Activated CD4-positive, alpha-beta T cell treated with anti-CD3 and anti-CD28 coated beads, Interleukin-2, amount 10 ng/mL, durations not matched to agents 7 days and 5 days (primary cell): Measurements from ENCODE around the gene EIF5. TPM values are rescaled to one million over a fixed set of nuclear protein-coding genes. Genes with fewer than 3 reads are reported as not detected.

Experiments
- CTCF ChIA-PET: fragments of 350-600 bp; sonication (Branson Sonifier 250); formaldehyde crosslinking; loops from one replicate; lab custom pipeline; 2021; ENCODE audit warnings: antibody characterized with exemption; lab: Charles Lee
- POLR2A ChIA-PET: fragments of 350-600 bp; sonication (Branson Sonifier 250); formaldehyde crosslinking; loops from one replicate; lab custom pipeline; 2021; ENCODE audit warnings: antibody characterized with exemption; lab: Charles Lee
- DNase-seq: peaks from one replicate; pipeline ENCODE4 v3.0.0-alpha.2; 2020
- H3K27ac Mint-ChIP-seq: one replicate; pipeline ENCODE4 v1.8.0; 2021; ENCODE audit warnings: mild to moderate bottlenecking, moderate library complexity, mixed read lengths
- H3K27me3 Mint-ChIP-seq: one replicate; pipeline ENCODE4 v1.8.0; 2021; ENCODE audit warnings: mixed read lengths
- H3K36me3 Mint-ChIP-seq: one replicate; pipeline ENCODE4 v1.8.0; 2021; ENCODE audit warnings: low read depth, mixed read lengths
- H3K4me1 Mint-ChIP-seq: one replicate; pipeline ENCODE4 v1.8.0; 2021; ENCODE audit warnings: mixed read lengths
- H3K4me3 Mint-ChIP-seq: one replicate; pipeline ENCODE4 v1.8.0; 2021; ENCODE audit warnings: mild to moderate bottlenecking, moderate library complexity, mixed read lengths
- H3K9me3 Mint-ChIP-seq: one replicate; pipeline ENCODE4 v1.8.0; 2021; ENCODE audit warnings: mixed read lengths
- total RNA-seq, 2 experiments: library from RNA; stranded (reverse); gene quantifications; one replicate each; pipeline ENCODE4 v1.2.3, GENCODE V29; 2021

Gene EIF5
- 100 to 1,000 TPM; 176 to 179 TPM for total RNA-seq

DNA sequence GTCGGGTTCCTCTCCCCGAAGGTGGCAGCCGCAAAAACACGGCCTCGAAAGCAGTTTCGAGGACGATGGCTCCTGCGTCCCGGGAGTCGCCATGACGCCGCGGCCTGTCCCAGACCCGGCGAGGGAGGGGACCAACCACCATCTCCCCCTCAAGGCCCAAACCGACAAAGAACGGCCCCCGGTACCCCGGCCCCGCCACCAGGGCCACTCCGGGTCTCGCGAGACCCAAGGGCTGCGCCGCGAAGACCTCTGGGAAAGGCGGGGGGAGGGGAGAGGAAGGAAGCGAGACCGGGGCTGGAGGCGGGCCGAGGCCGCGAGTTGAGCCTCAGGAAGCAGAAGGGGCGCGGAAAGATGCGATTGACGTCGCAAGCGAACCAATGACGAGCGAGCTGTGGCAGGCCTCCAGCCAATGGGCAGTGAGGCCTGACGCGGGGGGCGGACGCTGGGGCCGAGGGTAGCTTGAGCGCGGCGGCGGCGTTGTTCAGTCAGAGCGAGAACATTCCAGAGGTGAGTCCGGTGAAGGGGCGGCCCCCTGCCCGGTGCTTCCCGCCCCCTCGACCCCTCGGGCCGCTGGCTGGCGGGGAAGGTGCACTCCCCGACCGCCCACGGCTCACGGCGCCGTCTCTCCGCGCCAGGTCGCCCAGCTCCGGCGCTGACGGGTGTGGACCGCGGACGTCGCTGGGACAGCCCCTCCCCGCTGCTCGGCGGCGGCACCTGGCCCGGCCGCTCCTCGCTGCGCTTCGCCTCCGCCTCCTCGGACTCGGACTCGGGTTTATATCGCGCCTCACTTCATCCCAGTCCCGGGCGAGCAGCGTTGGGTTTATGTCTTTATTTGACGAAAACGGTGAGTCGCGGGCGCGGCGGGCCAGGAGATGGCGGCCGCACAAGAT, at the start of gene EIF5:
Gene EIF5 (plus strand): TSS at position 484 of the 890 bp plus-strand sequence. CDS start 1,624 bp downstream, outside the sequence.
- ChIA-PET CTCF (interaction anchor here (0.8 to 1.2 kb wide), 4 partner anchors 34 to 56 kb away, joined by 3 to 4 read pairs (median 4); no protein-coding TSS in a partner anchor), POLR2A (interaction anchor here (0.6 to 0.7 kb wide), 3 partner anchors 12 to 1382 kb away, joined by 3 to 5 read pairs (median 3); no protein-coding TSS in a partner anchor)
- H3K9me3 Mint-ChIP-seq = no peaks in the 10 kb centered on the region
- no peaks in the 10 kb centered on the region for H3K27me3 Mint-ChIP-seq
- peak; percentile 99 for DNase-seq
- H3K36me3 Mint-ChIP-seq = peaks cover 42% of the 10 kb centered on the region
- peaks cover 45% of the 10 kb centered on the region for H3K4me1 Mint-ChIP-seq
- H3K4me3 Mint-ChIP-seq = peak within 1 kb of the TSS; percentile 88
- peak within 1 kb of the TSS; percentile 94 for H3K27ac Mint-ChIP-seq

DNA sequence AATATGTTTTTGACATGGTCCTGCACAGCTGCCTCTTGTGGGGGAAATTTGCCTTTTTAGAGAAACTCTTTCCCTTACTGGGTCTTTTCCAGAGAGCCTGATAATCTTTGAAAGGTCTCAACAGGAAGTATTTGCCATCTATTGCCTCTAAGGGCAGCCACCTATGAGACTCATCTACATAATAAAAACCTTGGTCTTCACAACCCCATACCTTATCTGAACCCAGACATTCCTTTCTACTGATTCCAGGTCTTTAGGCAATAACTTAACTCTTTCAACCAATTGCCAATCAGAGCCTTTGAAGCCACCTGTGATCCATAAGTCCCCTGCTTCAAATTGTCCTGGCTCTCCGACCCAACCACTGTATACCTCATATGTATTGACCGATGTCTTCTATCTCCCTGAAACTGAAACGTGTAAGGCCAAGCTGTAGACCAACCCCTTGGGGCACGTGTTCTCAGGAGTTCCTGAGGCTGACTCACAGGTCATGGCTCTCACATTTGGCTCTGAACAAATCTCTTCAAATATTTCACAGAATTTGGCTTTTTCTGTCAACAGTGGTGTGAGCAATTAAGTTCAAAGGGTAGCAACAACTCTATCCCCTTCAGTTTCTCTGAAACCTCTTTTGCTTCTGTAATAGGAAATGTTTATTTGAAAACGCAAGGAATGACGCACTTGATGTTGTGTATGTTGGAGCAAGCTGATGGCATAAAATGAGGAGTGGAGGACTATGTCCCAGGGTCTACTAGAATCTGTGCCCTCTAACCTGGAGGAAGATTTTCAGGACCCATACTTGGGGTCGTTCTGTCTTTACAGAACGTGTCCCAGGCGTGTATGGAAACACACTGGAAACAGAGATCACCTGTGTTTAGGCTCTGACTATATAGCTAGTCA, 49.2 kb upstream of the EIF5 start:
- H3K9me3 Mint-ChIP-seq = no peaks in the 10 kb centered on the region
- DNase-seq = no peak
- no peaks in the 10 kb centered on the region for H3K4me1 Mint-ChIP-seq
- ChIA-PET CTCF (interaction anchor here (0.6 to 1.2 kb wide), 2 partner anchors 9 to 17 kb away, joined by 3 to 4 read pairs; no protein-coding TSS in a partner anchor), POLR2A (no interaction called here)
- H3K4me3 Mint-ChIP-seq = no peak overlapping the region
- H3K27ac Mint-ChIP-seq = no peak overlapping the region
- H3K27me3 Mint-ChIP-seq = peaks cover 46% of the 10 kb centered on the region
- H3K36me3 Mint-ChIP-seq = no peaks in the 10 kb centered on the region

DNA sequence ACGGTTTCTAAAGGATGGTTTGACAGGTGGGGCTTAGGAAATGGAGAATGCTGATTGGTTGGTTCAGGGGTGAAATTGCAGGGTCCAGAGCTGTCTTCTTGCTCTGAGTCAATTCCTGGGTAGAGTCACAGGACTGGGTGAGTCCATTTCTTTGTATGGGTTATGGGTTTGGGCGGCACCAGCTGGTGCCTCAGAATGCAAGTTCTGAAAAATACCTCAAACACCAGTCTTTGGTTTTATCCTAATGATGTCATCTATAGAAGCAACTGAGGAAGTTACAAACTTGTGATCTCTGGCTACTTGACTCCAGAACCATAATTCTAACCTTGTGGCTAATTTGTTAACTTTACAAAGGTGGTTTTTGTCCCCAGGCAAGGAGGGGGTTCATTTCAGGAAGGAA, 47.6 kb upstream of the EIF5 start:
- H3K4me3 Mint-ChIP-seq = no peak overlapping the region
- CTCF ChIA-PET = no interaction called here

DNA sequence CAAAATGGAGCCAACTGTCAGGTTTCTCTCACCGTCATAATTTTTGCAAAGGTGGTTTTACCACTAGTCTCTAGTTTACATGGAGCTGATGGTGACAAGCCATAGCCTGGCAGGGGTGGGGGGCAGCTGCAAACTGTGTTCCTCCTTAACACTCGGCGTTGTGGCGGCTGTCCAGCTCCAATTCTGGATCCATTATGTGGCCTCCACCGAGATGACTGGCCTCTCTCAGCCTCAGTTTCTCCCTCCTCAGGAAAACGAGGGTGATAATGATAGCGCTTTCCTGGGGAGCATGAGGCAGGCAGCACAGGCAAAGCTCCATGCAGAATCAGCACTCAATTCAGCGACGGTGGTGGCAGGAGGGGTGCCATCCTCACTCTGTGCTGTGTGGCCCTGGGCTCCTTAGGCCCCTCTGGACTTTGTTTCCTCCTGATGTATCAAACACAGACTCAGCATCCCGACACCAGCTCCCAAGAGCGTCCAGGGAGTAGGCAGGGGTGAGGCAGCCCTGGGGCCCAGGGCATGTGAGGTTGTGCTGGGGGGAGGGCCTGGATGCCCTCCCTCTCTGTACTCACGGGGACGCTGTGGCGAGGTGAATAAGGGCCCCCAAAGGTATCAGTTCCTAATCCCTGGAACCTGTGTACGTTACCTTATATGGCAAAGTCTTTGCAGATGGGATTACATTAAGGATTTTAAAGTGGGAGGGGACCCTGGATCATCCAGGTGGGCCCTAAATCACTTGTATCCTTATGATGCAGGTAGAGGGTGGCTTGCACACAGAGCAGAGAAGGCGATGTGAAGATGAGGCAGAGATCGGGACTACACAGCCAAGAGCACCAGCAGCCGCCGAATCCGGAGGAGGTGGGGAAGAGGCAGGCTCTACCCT, 46.8 kb upstream of the EIF5 start:
- no peaks in the 10 kb centered on the region for H3K9me3 Mint-ChIP-seq
- no peaks in the 10 kb centered on the region for H3K4me1 Mint-ChIP-seq
- no peaks in the 10 kb centered on the region for H3K36me3 Mint-ChIP-seq
- peaks cover 31% of the 10 kb centered on the region for H3K27me3 Mint-ChIP-seq
- no peak overlapping the region for H3K27ac Mint-ChIP-seq
- no peak overlapping the region for H3K4me3 Mint-ChIP-seq
- POLR2A ChIA-PET = no interaction called here
- CTCF ChIA-PET = interaction anchor here (0.6 kb wide), 1 partner anchor 841 kb away, joined by 3 read pairs; no protein-coding TSS in a partner anchor
- DNase-seq = no peak

More for the DNA sequence above, 47.6 kb upstream of the EIF5 start:
- Mint-ChIP-seq H3K27ac (no peak overlapping the region), H3K27me3 (peaks cover 38% of the 10 kb centered on the region), H3K36me3 (no peaks in the 10 kb centered on the region), H3K9me3 (no peaks in the 10 kb centered on the region), H3K4me1 (no peaks in the 10 kb centered on the region)
- POLR2A ChIA-PET = no interaction called here
- no peak for DNase-seq

DNA sequence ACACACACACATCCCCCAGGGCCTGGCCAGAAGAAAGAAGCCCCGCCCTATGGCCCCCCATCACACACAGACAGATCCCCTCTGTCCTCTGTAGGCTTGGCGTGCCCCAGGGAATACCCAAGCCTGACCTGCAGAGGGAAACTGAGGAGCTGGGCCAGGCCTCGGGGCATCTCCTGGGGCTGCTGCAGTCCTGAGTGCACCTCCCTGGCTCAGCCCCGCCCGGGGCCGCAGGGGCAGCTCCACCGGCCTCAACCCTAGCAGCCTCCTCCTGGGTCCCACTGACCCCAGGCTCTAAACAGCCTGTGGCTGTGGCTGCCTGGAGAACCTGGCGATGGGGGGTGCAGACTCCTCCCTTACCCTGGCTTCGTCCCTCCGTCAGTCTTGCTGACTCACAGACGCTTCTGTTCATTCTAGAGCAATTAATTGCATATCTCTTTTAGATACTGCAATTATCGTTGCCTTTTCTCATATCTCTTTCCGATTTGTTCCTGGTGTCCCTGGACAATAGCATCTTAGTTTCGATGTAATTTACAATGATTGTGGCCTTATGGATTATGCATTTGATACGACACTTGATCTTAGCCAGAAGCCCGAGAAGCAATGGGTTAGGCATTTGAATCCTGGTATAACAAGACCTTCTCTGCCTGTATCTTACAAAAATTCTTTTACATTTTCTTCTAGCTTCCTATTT, 45.8 kb upstream of the EIF5 start:
- Mint-ChIP-seq H3K4me3 (no peak overlapping the region), H3K27me3 (peaks cover 24% of the 10 kb centered on the region), H3K27ac (no peak overlapping the region), H3K4me1 (no peaks in the 10 kb centered on the region), H3K36me3 (no peaks in the 10 kb centered on the region), H3K9me3 (no peaks in the 10 kb centered on the region)
- ChIA-PET CTCF (interaction anchor here (0.6 kb wide), 1 partner anchor 11 kb away, joined by 4 read pairs; no protein-coding TSS in a partner anchor), POLR2A (no interaction called here)
- DNase-seq = no peak

DNA sequence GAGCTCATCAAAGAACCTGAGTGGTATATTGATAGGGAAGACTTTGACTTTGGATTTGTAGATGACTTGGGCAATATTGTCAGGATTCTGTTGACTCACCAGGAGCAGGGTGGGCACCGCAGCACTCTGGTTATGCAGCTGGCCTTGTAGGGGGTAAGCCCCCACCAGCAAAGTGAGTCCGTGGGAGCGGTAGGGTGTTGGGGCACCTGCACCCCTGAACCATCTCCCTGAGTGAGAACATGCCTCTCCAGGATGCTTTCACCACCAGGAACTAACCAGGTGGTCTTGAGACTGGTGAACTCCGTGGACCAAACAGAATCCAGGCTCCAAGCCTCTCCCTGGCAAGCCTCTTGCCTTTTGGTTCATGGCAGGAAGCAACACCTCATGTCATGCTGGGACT, 44.0 kb upstream of the EIF5 start:
- Mint-ChIP-seq H3K27ac (no peak overlapping the region), H3K4me1 (no peaks in the 10 kb centered on the region), H3K9me3 (no peaks in the 10 kb centered on the region), H3K27me3 (peaks cover 17% of the 10 kb centered on the region), H3K4me3 (no peak overlapping the region), H3K36me3 (no peaks in the 10 kb centered on the region)
- ChIA-PET CTCF (no interaction called here), POLR2A (no interaction called here)
- no peak for DNase-seq

DNA sequence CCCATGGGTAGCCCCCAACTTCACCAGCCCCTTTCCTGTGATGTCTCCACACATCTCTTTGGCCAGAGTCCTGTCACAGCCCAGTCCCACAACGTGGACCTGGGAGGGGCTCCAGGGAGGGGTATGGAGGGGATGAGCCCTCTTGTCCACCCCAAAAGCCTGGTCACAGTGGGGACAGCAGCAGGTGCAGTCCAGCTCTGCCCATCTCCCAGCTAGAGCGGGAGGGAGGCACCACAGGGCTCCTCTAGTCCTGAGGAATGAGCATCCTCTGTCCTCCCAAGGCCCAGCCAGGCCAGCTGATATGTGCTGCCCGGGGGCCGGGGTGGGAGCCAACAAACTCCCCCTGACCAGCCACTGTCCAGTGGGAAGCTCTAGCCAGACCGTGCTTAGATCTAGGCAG, 43.5 kb upstream of the EIF5 start:
- H3K36me3 Mint-ChIP-seq = no peaks in the 10 kb centered on the region
- POLR2A ChIA-PET = no interaction called here

DNA sequence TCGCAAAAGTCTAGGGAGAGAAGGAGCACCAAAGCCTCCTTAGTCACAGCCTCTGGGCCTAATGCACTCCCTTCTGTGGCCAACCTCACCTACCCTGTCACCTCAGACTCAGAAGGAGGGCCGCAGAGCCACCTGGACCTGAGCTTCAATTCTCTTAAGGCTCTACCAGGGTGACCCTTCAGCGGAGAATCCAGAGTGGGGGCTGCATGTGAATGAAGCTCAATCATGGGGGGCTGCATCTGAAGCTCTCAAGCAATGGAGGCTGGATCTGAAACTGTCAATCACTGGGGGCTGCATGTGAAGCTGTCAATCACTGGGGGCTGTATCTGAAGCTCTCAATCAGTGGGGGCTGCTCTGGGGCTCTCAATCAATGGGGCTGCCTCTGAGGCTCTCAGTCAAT, 43.1 kb upstream of the EIF5 start:
- Mint-ChIP-seq H3K27me3 (peaks cover 12% of the 10 kb centered on the region), H3K36me3 (no peaks in the 10 kb centered on the region), H3K4me3 (no peak overlapping the region), H3K27ac (no peak overlapping the region), H3K9me3 (no peaks in the 10 kb centered on the region), H3K4me1 (no peaks in the 10 kb centered on the region)
- no peak for DNase-seq
- CTCF ChIA-PET = interaction anchor here (0.6 to 2.2 kb wide), 3 partner anchors 186 to 909 kb away, joined by 3 to 12 read pairs (median 5); no protein-coding TSS in a partner anchor
- POLR2A ChIA-PET = interaction anchor here (0.6 kb wide), 1 partner anchor 69 kb away, joined by 5 read pairs; no protein-coding TSS in a partner anchor

More for the DNA sequence above, 43.5 kb upstream of the EIF5 start:
- Mint-ChIP-seq H3K4me3 (no peak overlapping the region), H3K4me1 (no peaks in the 10 kb centered on the region), H3K27ac (no peak overlapping the region), H3K27me3 (peaks cover 15% of the 10 kb centered on the region), H3K9me3 (no peaks in the 10 kb centered on the region)
- CTCF ChIA-PET = interaction anchor here (0.6 to 2.2 kb wide), 2 partner anchors 185 to 910 kb away, joined by 3 to 12 read pairs; no protein-coding TSS in a partner anchor
- DNase-seq = no peak

DNA sequence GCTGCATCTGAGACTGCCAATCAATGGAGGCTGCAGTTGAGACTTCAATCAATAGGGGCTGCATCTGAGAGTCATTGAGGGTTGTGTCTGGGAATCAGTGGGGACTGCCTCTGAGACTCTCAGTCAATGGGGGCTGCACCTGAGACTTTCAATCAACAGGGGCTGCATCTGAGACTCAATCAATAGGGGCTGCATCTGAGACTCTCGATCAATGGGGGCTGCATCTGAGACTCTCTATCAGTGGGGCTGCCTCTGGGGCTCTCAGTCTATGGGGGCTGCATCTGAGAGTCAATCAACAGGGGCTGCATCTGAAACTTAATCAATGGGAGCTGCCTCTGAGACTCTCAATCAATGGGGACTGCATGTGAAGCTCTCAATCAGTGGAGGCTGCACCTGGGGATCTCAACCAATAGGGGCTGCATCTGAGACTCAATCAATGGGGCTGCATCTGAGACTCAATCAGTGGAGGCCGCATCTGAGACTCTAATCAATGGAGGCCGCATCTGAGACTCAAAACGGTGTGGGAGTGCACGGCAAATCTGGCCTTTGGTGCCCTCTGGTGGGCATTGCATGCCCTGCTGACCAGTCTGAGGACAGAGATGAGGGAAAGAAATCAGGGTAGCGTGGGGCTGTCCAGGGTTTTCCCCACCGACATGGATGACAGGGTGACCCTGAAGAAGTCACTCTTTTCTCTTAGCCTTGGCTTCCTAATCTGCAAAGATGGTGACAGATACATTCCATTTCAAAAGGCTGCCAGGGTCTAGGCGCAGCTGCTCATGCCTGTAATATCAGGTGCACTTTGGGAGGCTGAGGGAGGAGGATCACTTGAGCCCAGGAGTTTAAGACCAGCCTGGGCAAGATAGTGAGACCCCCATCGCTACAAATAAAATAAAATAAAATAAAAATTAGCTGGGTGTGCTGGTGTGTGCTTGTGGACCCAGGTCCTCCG, 41.3 kb upstream of the EIF5 start:
- CTCF ChIA-PET = interaction anchor here (0.6 to 2.2 kb wide), 5 partner anchors 9 to 197 kb away, joined by 3 to 12 read pairs (median 3); no protein-coding TSS in a partner anchor
- no peak overlapping the region for H3K4me3 Mint-ChIP-seq
- H3K27ac Mint-ChIP-seq = no peak overlapping the region
- H3K9me3 Mint-ChIP-seq = no peaks in the 10 kb centered on the region
- peaks cover 8% of the 10 kb centered on the region for H3K27me3 Mint-ChIP-seq
- POLR2A ChIA-PET = no interaction called here
- H3K4me1 Mint-ChIP-seq = no peaks in the 10 kb centered on the region
- H3K36me3 Mint-ChIP-seq = no peaks in the 10 kb centered on the region
- peak; percentile 75 for DNase-seq

DNA sequence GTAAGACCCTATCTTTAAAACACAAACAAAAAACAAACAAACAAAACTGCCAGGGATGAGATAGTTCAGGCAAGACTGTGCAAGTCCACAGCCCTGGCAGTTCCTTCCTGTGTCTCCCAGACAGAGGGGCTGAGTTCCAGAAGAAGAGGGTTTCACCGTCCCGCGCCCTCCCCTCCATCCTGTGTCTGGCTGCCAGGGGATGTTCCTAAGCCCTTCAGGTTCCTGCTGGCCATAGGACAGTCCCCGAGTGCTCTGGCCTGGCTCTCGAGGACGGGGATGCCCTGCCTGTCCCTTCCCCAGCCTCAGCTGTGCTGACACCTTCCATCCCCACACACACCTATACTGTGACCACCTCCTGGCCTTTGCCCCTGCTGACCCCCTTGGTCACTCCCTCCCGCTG, 40.6 kb upstream of the EIF5 start:
- Mint-ChIP-seq H3K36me3 (no peaks in the 10 kb centered on the region), H3K4me3 (no peak overlapping the region), H3K9me3 (no peaks in the 10 kb centered on the region), H3K27me3 (peaks cover 8% of the 10 kb centered on the region), H3K27ac (no peak overlapping the region), H3K4me1 (no peaks in the 10 kb centered on the region)
- POLR2A ChIA-PET = no interaction called here
- CTCF ChIA-PET = no interaction called here
- no peak for DNase-seq
